Inflammatory macrophage treated with lipopolysaccharide for 4 hours (primary cell): ENCODE measurements around the gene AOX1.
"Not testable (repeated sequence)": the region's sequence is repeated elsewhere in the genome, so short reads cannot be mapped to it uniquely, and the experiment has no call there.

Experiments used
- DNase-seq: peaks from one replicate; pipeline ENCODE4 v3.0.0-alpha.2; 2020

The AOX1 gene

DNA sequence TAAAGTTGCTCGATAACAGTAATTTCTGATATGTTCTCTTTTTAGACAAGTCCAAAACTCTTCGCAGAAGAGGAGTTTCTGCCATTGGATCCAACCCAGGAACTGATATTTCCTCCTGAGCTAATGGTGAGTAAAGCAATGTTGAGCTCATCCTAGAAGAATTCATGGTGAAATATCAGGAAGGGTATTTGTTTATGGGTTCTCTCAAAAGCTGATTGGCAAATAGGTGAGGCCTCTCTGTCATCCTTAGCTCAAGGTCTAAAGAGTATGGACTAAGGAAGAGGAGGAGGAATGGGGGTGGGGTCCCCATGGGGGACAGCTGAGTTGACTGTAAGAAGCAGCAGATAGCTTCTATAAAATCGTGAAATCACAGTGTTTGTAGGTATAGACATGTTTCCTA lies 18.2 kb downstream of the AOX1 start:
- no peak for DNase-seq

- no peak for DNase-seq
These were observed 18.9 kb downstream of the AOX1 start for GRCh38 chr2:200604571-200605255.

DNA sequence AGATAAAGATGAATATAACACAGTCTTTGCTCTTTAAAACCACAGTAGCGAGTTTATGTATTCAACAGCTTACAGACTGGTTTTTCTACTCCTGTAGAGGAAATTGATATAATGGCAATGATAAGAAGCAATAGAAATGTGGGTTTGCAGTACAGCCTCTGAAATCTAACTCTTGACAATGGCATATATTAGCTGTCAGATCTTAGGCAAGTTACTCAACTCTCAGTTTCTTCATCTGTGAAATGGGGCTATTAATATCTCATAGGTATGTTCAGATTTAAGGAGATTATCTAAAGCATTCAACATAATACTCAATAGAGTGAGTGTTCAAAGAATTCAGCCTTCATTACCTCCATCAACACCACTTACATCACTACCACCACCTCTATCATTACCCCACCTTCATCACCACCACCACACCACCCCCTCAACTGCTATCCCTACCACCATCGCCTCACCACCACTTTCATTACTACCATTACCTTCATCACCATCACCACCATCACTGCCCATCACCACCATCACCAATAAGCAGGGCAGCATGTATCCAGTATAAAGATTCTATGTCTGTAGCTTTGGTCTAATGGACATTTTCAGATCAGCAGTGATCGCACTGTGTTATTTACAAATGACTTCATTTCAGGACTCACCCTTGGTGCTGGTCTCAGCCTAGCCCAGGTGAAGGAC lies 22.7 kb downstream of the AOX1 start:
- DNase-seq = no peak

DNA sequence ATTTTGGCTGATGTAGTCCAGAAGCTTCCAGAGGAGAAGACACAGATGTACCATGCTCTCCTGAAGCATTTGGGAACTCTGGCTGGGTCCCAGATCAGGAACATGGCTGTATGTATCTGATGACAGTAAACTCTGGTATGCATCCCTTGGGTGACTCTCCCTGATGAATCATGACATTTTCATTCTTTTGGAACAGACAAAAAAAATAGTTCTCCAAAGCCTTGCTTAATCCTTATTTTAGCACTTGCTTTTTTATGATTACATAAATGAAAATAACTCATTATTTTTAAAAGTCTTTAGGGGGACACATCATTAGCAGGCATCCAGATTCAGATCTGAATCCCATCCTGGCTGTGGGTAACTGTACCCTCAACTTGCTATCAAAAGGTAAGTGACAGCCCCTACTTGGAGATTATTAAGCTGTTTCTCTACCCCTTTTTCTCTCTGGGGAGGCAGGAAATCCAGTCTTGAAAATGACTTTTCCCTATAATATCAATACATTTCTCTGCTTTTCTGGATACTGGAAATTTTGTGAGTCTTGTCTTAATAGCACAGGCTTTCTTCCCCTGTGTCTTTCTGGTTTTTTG lies 23.3 kb downstream of the AOX1 start:
- no peak for DNase-seq

DNA sequence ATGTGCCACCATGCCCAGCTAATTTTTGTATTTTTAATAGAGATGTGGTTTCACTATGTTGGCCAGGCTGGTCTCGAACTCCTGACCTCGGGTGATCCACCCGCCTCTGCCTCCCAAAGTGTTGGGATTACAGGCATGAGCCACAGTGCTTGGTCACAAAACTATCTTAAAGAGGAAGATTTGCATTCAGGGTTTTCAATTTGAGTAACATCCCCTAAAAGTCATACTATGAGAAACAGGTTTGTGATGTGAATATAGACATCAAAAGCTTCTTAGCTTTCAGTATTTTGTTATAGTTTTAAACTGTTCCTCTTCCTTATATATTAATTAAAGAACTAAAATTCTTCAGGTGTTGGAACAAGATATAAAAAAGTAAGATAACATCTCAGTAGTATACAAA lies 24.4 kb downstream of the AOX1 start:
- DNase-seq = not testable (repeated sequence)

GRCh38 chr2:200613692-200614091 lies 27.9 kb downstream of the AOX1 start:
- DNase-seq = no peak

DNA sequence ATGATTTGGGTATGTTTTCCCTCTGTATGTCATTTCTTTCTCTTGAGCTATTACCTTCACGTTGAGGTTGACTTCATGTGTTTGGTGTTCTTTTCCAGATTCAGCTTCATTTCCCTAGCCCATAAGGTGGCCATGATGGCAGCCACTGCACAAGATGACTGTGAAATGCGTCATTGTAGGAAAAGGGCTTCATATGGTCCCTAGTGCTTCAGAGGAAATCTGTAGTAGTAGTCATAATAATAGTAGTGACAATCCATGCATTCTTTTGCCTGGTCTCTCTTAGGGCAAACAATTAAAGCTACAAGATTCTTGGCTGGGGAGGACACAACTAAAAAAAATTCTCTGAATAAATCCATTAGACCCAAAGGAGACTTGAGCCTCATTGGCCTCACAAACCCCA lies 28.4 kb downstream of the AOX1 start:
- DNase-seq = no peak

GRCh38 chr2:200615247-200615646 lies 29.4 kb downstream of the AOX1 start:
- peak; percentile 78 for DNase-seq

GRCh38 chr2:200616193-200616592 lies 30.4 kb downstream of the AOX1 start:
- peak; percentile 63 for DNase-seq

GRCh38 chr2:200616656-200617055 lies 30.8 kb downstream of the AOX1 start:
- peak; percentile 46 for DNase-seq

DNA sequence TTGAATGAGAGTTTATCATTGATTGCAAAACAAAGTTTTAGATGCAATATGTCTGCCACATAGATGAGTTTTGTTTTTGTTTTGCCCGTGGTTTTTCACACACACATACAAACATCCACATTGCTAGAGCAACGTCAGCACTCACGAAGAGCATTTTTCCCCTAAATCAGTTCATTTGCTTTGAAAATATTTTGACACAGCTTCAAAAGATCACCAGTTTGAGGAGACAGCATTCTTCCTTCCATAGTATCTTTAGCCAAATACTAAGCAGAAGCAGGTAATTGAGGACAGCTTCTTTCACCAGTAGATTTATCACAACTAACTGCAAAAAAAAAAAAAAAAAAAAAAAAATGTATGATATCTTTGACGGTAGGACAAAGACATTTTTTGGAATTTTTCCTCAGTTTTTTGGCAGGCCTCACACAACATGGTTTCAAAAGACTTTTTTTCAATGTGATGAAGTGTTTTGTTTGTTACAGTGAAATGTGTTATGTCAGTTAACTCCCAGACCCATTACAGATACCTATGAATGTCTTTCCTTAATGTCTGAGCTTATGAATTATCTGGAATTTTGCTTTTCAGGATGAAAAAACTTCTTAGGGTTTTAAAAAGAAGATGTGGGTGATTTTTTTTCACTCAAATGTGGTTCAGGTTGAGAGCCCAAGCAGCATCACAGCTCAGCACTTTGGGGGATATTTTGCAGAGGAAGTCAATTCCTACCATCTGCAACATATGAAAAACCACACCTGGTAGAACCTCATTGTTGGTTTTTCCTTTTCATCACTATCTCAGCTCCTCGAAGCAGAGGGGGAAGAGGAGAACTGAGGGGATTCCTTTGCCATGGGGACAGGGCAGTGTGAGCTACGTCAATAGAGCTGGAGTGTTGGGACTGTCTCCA lies 31.6 kb downstream of the AOX1 start:
- peak; percentile 37 for DNase-seq

GRCh38 chr2:200618054-200618419 lies 32.2 kb downstream of the AOX1 start:
- DNase-seq = no peak

DNA sequence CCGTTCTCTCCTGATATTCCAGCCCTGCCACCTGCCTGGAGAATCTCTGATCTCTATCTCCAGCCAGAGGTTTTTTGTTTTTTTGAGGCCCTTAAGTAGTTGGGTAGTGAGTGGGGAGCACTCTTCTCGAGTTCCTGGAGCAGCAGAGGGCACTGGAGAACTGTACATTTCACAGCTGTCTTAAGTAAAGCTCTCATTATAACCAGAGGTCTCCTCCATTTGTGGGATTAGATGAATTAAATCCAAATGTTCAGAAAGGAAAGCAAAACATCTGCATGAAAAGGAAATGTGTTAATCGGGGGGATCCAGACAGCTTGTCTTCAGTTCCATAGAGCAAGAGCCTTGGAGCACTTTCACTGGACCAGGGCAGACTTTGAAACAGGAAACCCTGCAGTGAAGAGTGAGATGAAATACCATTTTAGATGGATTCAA lies 32.8 kb downstream of the AOX1 start:
- peak; percentile 27 for DNase-seq

- no peak for DNase-seq
These were observed 33.5 kb downstream of the AOX1 start for GRCh38 chr2:200619279-200619678.

GRCh38 chr2:200620606-200621390 lies 35.0 kb downstream of the AOX1 start:
- DNase-seq = peak; percentile 44

DNA sequence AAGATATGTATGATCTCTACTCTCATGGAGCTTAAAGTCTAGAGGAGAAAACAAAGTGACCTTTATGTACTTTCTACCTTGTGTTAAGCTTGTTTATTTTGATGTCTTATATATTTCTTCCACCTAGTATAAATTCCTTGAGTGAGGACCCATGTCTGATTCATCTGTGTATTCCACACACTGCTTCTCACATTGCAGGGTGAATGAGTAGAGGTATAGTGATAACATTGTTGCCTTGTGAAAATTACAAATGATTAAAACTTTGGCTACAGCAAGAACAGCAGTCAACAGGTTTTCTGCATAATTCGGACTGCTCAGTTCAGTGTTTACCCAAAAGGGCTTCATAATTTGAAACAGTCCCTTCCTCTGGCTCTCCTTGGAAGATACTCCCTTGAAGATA lies 36.3 kb downstream of the AOX1 start:
- no peak for DNase-seq

DNA sequence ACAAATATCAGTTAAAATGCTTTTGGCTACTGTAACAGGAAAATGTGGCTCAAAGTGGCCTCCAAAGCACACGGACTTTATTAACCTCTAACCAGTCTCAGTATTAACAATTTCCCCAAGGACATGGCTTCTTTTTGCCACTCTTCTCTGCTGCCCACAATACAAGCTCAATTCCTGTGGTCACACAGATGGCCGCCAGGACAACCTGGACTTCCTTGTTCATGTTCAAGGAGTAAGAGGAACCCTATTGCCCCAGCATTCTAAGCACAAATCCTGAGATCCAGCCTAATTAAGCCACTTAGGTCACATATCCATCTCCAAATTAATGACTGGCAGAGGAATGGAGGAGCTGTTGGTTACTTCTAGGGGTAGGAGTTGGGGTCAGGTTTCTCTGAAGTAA lies 38.2 kb downstream of the AOX1 start:
- no peak for DNase-seq

DNA sequence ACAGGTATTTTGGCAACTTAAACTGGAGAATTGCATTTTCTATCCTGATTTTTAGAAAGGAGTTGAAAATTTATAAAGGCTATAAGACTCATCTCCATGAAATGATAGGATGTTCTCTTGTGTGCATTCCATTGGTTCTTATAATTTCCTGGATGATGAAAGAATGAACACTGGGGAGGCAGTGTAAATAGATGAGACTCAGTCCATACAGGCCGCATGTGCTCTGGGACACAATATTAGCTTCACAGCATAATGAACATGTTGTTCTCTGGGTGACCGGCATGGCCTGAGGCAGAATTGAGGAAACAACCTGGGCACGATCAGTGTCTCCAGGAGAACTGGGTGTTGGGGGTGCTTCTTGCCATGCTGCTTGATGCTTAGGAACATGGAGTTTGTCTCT lies 38.8 kb downstream of the AOX1 start:
- no peak for DNase-seq

DNA sequence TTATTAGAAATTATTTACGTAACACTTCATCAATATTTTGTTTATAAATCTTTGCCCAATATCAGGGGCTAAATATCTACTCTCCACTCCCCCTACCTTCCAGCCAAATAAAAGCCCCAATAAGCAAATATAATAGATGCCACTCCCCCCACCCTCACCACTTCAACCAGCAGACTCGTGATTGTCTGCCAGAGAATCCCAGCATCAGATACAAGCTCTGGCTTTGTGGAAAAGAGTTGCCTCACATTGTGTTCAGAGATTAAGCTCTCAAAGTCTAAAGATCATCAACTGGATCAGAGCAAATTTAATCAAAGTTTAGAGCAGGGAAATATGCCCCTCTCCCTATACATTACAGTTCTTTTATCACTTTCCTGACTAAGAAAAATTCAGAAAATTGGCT lies 39.5 kb downstream of the AOX1 start:
- no peak for DNase-seq

GRCh38 chr2:200625958-200626363 lies 40.1 kb downstream of the AOX1 start:
- DNase-seq = peak; percentile 40

DNA sequence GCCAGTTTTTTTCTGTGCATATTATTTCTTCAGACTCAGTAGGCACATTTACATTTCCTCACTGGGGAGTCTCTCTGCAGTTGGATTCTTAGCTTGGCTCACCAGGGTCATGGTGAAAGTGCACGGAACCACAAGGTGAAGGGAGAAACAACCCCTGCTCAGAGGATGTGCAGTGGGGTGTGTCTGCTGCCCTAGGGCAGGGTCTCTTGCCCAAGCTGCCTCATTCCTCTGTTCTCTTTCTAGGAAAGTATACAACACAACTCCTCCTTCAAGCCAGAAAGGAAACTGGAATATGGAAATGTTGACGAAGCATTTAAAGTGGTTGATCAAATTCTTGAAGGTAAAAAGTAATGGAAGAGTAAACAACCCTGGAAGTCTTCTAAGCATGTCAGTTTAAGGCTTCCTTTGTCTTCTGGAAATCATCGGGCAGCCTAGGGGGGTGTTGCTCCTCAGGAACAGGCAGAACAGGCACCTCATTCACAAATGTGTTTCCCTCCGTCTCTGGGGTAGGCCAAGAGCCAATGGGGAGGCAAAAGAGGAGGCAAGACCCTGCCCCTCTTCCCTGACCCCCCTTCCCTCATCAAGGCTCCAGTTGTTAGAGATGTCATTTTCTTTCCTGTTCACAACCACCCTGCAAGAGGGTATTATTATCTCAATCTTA lies 41.4 kb downstream of the AOX1 start:
- no peak for DNase-seq

DNA sequence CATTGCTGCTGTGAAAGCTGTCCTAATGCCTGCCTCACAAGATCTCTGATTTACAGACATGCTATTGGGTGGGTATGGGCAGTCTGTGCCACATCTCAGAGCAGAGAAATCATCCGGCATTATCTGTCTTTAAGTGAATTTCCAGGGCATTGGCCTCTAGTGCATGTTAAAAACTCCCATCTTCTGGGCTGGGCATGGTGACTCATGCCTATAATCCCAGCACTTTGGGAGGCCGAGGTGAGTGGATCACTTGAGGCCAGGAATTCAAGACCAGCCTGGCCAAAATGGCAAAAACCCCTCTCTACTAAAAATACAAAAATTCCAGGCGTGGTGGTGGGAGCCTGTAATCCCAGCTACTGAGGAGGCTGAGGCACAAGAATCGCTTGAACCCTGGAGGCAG lies 42.6 kb downstream of the AOX1 start:
- not testable (repeated sequence) for DNase-seq
